Measurements from ENCODE around the gene PHACTR2.
A peak's percentile ranks its signal among the peaks of the same experiment; 100 is the strongest.
"Not testable (repeated sequence)": the region's sequence is repeated elsewhere in the genome, so short reads cannot be mapped to it uniquely, and the experiment has no call there.

Gene PHACTR2

DNA sequence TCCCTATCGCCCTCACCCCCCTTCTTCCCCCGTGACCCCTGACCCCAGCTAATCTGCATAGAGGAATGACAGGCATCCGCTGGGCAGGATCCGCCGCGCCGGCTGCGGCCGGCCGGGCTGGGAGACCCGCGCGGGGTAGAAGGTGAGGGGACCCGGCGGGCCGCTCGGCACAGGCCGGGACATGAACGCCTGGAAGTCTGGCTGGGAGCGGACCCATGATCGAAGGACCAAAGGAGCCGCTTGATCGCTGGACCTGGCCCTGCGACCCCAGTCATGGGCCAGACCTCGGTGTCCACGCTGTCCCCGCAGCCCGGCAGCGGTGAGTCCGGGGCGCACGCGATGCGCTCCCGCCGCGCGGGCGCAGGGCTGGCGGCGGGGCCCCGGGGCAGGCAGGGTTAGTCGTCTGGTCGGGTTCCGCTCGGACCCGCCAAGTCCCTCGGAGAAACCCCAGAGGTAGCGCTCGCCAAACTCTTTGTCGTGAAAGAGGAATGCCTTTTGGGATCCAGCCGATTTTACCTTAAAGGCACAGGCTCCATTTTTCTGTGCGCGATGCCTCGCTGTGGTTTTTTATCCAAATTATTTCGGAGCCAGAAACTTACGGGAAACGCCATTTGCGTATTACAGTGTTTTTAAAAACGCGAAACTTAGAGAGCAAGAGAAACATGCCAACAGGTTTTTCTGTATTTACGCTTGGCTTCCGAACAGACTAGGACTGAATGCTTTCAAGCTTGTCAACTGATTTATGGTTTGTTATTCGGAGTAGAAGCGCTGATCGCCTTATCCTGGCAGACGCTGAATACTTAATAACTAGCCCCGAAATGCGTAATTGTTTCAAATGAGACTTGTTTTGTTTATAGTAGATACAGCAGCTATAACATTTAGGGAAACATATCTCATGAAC, at the start of gene PHACTR2:
TSS of gene PHACTR2 (plus strand) at position 75 of the 901 bp plus-strand sequence. CDS start at position 274, 199 bp downstream.
- intact Hi-C loops (cut with DNase I) = no loop called here
- peak in 39 of 42 donors; percentile 4 to 70 (median 34) for DNase-seq

DNA sequence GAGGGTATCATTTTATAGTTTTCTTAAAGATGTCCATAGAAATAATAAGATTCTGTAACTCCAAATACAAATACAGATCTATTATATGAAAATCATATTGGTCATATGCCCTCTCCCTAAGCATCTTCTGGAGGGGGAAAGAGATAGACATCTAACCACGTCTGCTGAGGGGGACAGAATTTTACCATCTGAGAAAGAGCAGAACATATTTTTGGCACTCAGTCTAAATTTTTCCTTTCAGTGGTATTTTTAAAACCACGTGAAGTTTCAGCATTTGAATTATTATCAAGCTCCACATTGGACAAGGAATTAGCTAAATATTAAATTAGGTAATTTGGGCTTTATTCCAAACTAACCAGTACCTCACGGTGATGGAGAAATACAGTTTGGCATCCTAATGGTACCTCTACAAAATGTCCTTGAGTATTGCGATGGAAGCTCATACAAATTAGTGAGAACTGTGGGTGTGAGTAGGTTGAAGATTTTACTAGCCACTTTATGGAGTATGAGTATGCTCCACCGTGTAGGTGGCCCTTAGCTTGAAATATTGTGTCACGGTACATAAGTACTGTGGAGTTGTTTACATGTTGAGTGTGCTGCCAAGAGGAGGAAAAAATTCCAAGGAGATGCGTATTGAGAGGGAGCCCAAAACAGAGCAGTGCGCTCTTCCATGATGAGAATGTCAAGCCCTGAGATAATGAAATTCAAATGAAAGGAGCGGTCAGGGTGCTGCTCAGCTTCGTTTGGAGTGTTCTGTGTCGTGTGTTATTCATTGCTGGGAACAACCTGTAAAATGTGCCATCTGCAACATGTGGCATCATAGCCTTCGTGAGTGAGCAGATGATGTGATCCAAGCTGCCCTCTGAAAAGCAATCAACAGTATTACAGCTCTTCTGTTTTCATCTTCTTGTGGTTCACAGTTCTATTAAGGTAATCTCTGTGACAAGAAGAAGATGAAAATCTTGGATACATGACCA, 48.4 kb upstream of the PHACTR2 start:
- intact Hi-C loops (cut with DNase I) = no loop called here
- no peak for DNase-seq

DNA sequence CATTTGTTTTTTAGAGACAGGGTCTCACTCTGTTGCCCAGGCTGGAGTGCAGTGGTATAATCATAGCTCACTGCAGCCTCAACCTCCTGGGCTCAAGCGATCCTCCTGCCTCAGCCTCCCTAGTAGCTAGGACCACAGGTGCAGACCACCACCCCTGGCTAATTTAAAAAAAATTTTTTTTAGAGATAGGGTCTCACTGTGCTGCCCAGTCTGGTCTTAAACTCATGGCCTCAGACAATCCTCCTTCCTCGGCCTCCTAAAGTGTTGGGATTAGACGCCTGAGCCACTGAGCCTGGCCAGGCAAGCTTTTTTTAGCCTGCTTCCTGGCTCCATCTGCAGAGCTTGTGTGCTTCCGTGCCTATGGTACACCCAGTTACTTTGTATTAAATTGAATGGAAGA, 46.6 kb upstream of the PHACTR2 start:
- DNase-seq; intact Hi-C loops (cut with DNase I): not testable (repeated sequence)

DNA sequence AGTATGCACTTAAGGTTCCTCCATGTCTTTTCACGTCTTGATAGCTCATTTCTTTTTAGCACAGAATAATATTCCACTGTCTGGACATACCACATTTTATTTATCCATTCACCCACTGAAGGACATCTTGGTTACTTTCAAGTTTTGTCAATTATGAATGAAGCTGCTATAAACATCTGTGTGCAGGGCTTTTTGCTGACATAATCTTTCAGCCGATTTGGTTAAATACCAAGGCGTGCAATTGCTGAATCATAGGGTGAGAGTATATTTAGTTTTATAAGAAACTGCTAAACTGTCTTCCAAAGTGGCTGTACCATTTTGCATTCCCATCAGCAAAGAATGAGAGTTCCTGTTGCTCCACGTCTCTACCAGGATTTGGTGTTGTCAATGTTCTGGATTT, 44.9 kb upstream of the PHACTR2 start:
- intact Hi-C loops (cut with DNase I) = no loop called here
- DNase-seq = no peak

DNA sequence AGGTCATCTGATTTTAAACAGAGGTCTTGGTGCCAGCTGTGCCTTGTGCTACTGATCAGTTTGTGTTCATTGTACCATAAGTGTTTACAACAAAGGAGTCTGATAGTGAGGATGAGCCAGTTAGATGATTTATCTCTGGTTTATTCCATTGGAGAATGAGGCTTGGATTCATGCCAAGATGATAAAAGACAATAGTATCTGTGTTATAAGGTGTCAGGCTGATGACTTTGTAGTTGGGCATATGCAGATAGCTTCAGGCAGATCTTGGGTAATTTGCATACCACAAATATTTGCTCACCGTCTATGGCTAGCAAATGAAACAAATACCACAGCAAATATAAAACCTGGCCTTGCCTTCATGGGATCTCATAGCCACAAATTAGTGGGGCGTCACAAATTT, 43.3 kb upstream of the PHACTR2 start:
- DNase-seq = no peak
- intact Hi-C loops (cut with DNase I) = no loop called here

DNA sequence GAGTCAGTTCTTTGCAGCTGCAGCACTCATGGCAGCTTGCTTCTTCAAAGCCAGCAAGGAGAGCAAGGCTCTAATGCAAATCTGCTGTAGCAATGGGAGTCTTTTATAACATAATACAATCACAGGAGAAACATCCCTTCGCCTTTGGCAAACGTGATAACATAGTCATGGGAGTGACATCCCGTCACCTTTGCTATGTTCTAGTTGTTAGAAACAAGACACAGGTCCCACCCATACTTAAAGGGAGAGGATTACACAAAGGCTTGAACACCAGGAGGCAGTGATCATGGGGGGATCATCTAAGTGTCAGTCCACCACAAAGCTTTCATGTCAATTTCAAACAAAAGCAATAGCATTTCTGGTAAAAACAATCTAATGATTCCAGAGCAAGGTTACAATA, 40.1 kb upstream of the PHACTR2 start:
- intact Hi-C loops (cut with DNase I) = no loop called here
- DNase-seq = no peak

DNA sequence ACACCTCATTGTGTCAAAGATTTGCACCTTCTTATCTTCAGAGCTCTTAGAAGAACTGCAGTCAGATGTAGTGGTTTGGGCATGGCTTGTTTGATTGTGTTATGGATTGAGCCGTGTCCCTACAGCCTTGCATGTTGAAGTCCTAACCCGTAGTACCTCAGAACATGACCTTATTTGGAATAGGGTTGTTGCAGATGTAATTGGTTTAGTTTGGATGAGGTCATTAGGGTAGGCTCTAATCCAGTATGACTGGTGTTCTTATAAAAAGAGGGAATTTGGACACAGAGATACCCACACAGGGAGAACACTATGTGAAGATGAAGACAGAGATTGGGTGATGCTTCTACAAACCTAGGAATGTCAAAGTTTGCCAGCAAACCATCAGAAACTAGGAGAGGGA, 35.4 kb upstream of the PHACTR2 start:
- intact Hi-C loops (cut with DNase I) = no loop called here
- DNase-seq = no peak

DNA sequence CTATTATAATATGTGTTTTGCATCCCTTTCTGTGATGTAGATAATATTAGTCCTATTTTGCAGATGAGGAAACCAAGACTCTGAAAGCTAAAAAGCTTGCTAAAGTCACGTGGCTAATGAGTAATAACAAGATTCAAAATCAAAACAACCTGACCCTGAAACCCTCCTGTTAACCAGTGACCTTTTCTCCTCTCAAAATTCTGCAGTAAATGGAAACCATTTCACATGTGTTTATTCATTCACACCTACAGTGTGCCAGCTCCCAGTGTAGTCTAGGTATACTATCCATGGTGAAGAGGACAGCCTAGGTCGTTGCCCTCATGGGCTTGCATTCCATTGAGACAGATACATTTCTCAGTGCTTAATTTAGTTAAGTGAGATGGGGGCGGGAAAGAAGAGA, 30.6 kb upstream of the PHACTR2 start:
- intact Hi-C loops (cut with DNase I) = no loop called here

DNA sequence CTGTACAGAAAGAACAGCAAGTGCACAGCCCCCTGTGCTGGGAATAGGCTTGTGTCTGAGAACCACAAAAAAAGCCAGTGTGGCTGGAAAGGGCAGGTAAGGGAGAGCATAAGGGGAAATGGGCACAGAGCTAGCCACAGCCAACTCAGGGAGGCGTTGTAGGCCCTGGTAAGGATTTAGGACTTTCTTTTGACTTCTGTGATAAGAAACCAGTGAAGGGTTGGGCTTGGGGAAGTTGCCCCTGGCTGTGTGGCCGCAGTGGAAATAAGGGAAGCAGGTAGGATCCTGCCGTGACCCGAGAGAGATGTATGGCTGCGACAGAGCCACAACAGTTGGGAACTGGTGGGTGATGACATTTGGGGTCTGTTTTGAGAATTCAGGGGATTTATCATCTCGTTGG, 30.0 kb upstream of the PHACTR2 start:
- intact Hi-C loops (cut with DNase I) = no loop called here
- DNase-seq = no peak

More for the DNA sequence above, 30.6 kb upstream of the PHACTR2 start:
- DNase-seq = no peak

DNA sequence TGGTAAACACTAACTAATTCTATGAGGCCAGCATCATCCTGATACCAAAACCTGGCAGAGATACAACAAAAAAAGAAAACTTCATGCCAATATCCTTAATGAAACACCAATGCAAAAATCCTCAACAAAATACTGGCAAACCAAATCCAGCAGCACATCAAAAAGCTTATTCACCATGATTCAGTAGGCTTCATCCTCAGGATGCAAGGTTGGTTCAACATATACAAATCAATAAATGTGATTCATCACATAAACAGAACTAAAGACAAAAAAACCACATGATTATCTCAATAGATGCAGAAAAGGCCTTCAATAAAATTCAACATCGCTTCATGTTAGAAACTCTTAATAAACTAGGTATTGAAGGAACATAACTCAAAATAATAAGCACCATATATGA, 28.4 kb upstream of the PHACTR2 start:
- intact Hi-C loops (cut with DNase I); DNase-seq: not testable (repeated sequence)

DNA sequence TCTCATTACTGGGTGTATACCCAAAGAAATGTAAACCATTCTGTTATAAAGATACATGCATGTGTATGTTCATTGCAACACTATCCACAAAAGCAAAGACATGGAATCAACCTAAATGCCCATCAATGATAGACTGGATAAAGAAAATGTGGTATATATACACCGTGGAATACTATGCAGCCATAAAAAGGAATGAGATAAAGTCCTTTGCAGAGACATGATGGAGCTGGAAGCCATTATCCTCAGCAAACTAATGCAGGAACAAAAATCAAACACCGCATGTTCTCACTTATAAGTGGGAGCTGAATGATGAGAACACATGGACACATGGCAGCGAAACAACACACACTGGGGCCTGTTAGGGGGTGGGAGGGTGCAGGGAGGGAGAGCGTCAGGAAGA, 26.4 kb upstream of the PHACTR2 start:
- DNase-seq; intact Hi-C loops (cut with DNase I): not testable (repeated sequence)

DNA sequence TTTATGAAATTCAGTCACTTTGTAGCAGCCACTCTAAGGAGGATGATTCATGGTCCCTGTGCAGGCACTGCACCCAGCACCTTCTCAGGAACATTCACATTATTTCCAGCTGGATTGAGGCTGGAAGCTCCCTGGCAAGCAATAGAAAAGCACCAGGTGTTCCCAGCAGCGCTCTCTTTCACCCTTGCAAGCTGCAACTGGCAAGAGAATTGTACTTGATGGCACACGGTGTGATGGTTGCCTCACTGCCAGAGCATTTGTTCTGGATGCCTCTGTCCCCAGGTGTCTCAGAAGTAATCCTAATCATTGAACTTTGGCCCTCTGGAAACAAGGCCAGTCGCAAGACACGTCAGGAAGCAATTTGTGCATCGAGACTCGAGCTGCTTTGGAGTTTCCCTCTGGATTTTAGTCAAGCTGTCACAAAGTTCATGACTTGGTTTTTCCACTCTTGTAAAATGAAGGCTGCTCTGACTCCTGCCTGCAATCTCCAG, 24.9 kb upstream of the PHACTR2 start:
- DNase-seq = peak in 3 of 42 donors; percentile 5 to 25 (median 7)
- intact Hi-C loops (cut with DNase I) = no loop called here

DNA sequence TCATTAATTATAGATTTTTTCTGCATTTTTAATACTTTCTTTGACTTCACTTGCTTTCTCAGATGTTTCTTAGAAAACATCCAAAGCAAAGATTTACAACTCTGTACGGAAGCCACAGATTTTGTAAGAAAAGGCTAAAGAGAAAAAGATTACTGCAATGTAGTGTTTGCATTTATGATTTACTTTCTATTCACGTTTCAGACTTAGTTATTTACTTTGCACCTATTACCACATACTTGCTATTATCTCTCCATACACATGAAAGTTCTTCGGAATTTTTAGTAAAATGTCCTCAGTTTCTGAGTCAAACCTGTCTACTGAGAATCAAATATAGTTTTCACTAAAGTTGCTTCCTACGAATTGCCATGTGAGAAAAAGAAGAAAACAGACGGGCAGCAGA, 22.2 kb upstream of the PHACTR2 start:
- intact Hi-C loops (cut with DNase I) = no loop called here
- no peak for DNase-seq

DNA sequence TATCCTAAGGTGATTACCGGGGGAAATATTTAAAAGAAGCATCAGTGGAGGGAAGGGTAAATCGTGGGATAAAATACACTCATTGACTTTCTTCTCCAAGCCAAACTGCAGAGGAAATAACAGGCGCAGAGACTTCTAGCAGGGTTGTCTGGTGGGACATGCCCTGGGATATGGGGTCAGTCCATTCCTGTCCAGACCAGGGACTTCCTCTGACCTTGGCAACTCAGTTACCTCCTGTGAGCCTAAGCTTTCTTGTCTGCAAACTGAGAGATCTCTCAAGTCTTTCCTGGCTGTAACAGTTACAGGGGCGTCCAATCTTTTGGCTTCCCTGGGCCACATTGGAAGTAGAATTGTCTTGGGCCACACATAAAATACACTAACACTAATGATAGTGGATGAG, 21.7 kb upstream of the PHACTR2 start:
- intact Hi-C loops (cut with DNase I) = no loop called here
- no peak for DNase-seq

DNA sequence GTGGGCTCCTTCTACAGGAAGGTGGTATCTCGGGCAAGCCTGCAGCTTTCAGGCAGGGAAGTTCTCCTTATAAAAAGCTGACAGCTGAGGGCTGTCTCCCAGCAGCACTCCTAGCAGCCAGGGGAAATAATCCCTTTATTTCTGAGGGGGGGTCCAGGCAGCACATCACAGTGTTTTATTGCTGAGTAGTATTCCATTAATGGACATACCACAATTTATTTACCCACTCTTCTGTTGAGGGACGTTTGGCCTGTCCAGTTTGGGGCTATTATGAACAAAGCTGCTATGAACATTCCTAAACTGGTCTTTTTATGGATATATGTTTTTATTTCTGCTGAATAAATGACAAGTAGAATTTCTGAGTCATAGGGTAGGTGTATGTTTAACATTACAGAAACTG, 20.0 kb upstream of the PHACTR2 start:
- intact Hi-C loops (cut with DNase I) = no loop called here
- DNase-seq = no peak

DNA sequence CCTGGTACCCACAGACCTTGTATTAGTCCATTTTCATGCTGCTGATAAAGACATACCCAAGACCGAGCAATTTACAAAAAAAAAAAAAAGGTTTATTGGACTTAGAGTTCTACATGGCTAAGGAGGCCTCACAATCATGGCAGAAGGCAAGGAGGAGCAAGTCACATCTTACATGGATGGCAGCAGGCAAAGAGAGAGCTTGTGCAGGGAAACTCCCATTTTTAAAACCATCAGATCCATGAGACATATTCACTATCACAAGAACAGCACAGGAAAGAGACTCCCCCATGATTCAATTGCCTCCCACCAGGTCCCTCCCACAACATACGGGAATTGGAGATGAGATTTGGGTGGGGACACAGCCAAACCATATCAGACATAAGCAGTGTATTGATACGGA, 17.6 kb upstream of the PHACTR2 start:
- DNase-seq; intact Hi-C loops (cut with DNase I): not testable (repeated sequence)

DNA sequence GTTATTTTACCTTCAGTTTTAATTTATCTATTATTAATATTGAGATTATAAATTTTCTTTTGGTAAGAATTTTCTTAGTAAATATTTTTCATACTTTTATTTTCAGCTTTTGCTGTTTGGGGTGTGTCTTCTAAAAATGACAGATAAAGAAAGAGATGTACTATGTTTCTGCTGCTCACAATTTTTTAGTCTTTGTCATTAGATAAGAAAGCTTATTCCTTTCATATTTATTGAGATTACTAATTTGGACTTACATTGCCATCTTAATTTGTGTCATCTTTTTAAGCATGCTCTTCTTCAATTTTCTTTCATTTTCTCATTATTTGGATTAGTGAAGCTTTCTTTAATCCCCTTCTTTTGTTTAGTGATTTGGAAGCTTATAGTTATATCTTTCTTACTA, 13.6 kb upstream of the PHACTR2 start:
- intact Hi-C loops (cut with DNase I) = no loop called here
- no peak for DNase-seq

DNA sequence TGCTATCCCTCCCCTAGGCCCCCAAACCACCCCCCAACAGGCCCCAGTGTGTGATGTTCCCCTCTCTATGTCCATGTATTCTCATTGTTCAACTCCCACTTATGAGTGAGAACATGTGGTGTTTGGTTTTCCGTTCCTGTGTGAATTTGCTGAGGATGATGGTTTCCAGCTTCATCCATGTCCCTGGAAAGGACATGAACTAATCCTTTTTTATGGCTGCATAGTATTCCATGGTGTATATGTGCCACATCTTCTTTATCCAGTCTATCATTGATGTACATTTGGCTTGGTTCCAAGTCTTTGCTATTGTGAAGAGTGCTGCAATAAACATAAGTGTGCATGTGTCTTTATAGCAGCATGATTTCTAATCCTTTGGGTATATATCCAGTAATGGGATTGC, 11.8 kb upstream of the PHACTR2 start:
- intact Hi-C loops (cut with DNase I); DNase-seq: not testable (repeated sequence)

DNA sequence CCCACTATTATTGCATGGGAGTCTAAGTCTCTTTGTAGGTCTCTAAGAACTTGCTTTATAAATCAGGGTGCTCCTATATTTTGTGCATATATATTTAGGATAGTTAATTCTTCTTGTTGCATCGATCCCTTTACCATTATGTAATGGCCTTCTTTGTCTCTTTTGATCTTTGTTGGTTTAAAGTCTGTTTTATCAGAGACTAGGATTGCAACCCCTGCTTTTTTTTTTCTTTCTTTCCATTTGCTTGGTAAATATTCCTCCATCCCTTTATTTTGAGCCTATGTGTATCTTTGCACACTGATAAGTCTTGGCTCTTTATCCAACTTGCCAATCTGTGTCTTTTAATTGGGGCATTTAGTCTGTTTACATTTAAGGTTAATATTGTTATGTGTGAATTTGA, 8.3 kb upstream of the PHACTR2 start:
- DNase-seq; intact Hi-C loops (cut with DNase I): not testable (repeated sequence)

DNA sequence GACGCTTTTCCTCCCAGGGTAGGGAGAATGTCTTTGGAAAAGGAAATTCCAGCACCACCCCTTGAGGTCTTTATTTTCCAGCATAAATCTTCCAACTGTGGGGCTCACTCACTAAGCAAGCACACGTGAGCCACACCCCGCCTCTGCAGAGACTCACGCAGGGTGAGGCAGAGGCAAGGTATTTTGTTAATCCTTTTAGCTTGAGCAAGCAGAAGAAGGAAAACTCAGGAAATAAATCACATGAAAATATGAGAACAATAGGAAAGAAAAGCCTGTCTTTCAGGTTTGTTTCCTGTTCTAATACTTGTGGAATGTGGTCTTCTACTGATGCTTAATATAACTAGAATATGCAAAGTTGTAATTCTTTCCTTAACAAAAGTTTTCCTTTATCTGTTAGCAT, 4.1 kb upstream of the PHACTR2 start:
- no peak for DNase-seq
- intact Hi-C loops (cut with DNase I) = no loop called here
